CD4-positive, alpha-beta T cell treated with Interleukin-4 for 4 hours (primary cell): ENCODE measurements around the gene RASGEF1B.

ENCODE experiments used
- DNase-seq: peaks from one replicate; pipeline ENCODE4 v3.0.0-alpha.2; 2020

RASGEF1B gene

DNA sequence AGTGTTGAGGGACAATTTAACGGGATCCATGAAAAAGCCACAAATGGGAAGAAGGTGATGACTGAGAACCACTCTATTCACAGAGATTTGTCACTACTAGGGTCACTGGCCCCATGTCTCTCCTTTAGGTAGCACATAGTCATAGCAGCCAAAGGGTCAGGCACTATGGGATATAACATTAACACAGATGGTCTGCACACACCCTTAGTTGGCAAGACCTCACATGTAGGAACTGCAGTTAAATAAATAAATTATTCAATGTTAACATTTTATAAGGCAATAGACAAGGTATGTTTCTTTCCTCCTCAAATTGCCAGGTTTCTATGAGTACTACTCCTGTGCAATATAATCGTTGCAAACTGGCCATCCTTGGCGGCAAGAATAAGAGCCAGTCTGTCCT lies 10.9 kb downstream of the RASGEF1B start:
- DNase-seq: no peak

DNA sequence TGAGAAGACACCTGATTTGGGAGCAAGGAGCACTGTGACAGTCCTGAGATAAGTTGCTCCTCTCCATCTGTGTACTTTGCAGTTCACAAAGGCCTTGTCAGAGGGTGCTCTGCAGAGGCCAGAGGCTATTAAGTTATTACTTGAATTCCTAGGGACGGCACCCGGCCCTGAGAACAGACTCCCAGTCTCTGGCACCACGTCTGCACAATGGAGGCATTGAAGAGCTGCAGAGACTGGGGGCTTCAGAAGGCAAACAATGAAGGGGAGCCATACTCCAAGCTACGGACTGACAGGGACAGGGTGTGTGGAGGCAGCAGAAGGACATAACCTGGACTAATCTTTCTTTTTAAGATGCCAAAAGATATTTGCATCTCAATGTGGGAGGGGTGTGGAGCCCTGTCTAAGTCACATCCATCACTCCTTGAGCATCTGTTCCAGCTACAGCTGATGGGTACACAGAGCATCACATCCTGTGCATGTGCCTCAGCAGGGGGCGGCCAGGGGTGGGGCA lies 11.5 kb downstream of the RASGEF1B start:
- no peak for DNase-seq

GRCh38 chr4:81459228-81459627 lies 12.5 kb downstream of the RASGEF1B start:
- no peak for DNase-seq

DNA sequence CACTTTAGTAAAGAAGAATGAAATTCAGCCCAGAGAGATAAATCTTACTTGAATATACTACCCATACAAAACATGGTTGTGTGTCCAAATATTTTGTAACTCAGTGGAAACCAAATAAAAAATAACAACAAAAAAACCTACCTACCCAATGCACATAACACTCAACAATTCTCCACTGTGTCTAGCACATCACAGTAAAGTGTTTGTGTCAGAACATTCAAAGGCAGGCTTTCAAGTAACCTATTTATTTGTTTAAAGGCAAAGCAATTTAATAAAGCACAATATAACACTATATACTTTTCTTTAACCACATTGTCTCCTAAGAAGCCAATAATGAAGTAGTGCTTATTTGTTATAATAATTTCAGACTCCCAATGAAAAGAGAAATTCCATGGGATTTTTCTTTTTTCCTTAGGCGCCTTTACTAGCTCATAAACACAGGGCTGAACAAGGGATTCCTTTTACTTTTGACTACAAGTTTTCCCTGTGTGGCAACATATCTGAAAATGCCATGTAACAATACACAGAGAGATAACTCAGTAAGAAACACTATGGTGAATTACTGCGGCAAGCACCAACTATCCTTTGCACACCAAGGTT lies 13.7 kb downstream of the RASGEF1B start:
- no peak for DNase-seq

GRCh38 chr4:81457345-81457744 lies 14.4 kb downstream of the RASGEF1B start:
- no peak for DNase-seq

- no peak for DNase-seq
Observed at GRCh38 chr4:81455897-81456296, 15.8 kb downstream of the RASGEF1B start.

DNA sequence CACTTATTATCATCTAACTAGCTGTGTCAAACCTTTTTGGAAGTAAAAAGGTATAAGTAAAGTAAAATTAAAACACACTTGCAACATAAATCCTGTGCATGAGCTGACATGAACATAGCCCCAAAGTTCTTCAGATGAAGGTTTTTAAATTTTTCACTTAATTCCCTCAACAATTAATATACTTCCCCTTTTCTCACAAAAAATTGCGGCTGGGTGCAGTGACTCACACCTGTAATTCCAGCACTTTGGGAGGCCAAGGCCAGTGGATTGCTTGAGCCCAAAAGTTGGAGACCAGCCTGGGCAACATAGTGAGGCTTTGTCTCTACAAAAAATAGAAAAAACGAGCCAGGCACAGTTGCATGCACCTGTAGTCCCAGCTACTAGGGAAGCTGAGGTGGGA lies 16.8 kb downstream of the RASGEF1B start:
- no peak for DNase-seq

GRCh38 chr4:81454499-81454898 lies 17.2 kb downstream of the RASGEF1B start:
- DNase-seq: peak; percentile 37

DNA sequence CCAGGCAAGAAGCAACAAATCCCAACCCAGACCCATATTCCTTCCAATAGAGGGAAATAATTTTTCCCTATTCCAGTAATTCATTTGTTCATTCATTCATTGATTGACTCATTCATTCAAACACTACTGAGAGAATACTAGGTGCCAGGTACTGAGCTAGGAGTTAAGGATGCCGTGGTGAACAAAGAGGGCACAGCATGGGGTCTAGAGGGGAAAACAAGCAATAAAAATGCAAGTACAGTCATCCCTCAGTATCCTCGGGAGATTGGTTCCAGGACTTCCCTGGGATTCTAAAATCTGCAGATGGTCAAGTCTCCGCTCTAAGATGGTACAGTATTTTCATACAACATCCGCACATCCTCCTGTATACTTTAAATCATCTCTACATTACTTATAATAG lies 18.7 kb downstream of the RASGEF1B start:
- no peak for DNase-seq

- DNase-seq: no peak
Observed at GRCh38 chr4:81452452-81453006, 19.2 kb downstream of the RASGEF1B start.

- DNase-seq: no peak
Observed at GRCh38 chr4:81449015-81449414, 22.7 kb downstream of the RASGEF1B start.

DNA sequence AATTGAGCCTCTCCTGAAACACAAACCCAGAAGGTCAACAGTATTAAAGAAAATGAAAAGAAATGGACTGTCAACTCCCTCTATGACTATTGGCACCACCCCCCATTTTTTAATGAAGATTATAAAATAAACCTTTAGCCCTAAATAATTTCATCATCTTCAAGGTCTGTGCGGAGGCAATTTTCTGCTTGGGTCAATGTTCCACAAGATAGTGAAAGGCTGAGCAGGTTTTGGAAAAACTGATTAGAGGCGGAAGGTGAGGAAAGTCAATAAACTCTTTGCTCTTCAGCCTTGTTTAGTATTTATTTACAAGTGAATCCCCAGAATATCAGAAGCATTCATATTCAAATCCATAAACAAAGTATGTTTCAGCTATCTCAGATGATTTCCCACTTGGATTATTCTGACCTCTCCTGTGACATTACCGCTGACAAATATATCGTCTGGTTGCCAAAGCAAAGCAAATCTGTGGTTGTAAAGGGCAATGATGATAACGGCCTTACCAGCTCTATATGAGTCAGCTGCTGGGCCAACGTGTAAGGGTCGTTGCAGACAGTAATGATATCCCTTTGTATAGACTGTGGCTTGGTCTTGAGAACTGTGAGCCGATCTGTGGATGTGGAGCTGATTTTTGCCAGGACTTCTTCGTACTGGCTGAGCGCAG lies 24.0 kb downstream of the RASGEF1B start:
- DNase-seq: no peak

GRCh38 chr4:81446634-81447033 lies 25.1 kb downstream of the RASGEF1B start:
- no peak for DNase-seq

DNA sequence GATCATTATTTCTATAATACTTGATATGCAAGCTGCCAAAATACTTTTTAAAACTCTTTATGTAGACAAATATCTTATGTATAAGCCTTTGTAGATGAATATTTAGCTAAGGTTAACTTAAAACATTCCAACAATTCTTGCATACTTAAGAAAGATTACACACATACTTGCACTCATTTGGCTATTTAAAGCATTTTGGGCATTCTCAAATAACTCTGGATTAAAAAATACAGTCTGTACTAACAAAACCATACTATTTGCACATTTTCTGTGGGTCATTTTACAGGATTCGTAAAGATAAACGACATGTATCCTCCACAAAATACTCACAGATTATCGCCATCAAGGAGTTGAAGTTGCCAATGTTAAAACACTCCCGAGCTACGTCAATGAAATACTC lies 26.5 kb downstream of the RASGEF1B start:
- no peak for DNase-seq

- DNase-seq: no peak
Observed at GRCh38 chr4:81442484-81443085, 29.1 kb downstream of the RASGEF1B start.

- no peak for DNase-seq
Observed at GRCh38 chr4:81440949-81441348, 30.8 kb downstream of the RASGEF1B start.

GRCh38 chr4:81436941-81437574 lies 34.6 kb downstream of the RASGEF1B start:
- no peak for DNase-seq

DNA sequence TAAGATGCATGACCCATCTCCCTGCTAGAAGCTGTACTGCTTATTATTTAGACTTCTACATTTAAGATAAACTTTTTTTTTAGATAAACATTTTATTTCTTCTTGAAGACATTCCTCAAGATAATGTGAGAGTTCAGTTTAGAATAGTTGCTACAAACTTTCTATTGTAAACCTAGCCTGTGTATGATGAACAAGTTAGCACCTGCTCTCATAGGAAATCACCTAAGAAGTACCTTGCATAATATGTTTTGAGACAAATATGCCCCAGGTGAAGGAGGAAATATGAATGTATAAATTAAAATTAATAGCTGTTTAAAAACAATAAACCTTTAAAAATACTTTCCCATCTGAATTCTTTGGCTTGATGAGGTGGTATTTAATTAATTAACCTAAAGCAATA lies 35.6 kb downstream of the RASGEF1B start:
- DNase-seq: no peak

DNA sequence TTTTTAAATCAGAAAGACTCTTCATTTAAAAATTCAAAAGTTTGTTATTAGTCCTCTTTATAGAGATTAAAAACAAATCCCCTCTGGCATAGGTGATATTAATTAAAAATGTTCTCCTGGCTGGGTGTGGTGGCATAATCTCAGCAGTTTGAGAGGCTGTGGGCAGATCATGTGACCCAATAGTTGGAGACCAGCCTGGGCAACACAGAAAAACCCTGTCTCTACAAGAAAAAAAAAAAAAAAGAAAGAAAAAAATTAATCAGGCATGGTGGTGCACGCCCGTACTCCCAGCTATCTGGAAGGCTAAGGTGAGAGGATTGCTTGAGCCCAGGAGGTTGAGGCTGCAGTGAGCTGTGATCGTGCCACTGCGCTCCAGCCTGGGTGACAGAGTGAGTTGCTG lies 38.9 kb downstream of the RASGEF1B start:
- DNase-seq: no peak

- DNase-seq: no peak
Observed at GRCh38 chr4:81431971-81432370, 39.7 kb downstream of the RASGEF1B start.

- DNase-seq: no peak
Observed at GRCh38 chr4:81429607-81430006, 42.1 kb downstream of the RASGEF1B start.

DNA sequence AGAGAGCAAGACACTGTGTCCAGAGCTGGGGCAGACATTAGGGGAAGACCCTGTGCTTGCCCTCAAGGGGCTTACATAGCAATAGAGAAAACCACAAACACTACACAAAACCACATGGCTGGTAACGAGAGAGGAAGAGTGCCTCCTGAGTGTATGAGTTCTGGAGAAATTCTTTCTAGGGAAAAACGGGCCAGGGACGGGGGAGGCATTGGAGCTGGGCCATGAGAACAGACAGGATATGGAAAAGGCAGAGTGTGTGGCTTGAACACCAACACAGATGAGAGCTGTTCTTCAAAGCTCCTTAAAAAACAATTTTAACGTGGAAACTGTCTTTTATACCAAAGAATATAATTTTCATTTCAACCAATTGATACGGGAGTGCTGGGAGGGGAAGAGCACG lies 42.7 kb downstream of the RASGEF1B start:
- DNase-seq: no peak

DNA sequence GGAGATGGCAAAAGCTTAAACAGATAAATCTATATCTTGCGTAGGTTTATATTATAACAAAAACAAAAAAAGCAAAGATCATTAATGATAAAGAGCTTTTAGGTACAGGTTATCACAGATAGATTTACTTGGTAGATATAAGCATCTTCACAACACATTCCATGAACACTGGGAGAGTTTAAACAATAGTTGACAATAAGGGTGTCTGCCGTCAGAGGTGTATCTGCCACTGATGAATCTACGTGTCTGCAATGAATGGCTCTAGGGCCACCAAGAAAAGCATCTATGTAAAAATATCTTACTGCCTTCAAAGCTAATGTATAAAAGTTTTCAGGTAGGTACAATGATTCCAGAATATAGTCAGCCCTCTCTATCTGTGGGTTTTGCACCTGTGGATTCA lies 43.7 kb downstream of the RASGEF1B start:
- DNase-seq: no peak
